GM19023 (cell line): ENCODE data around the gene PCSK4.
A peak's percentile ranks its signal among the peaks of the same experiment; 100 is the strongest.
"Not testable (repeated sequence)": the region's sequence is repeated elsewhere in the genome, so short reads cannot be mapped to it uniquely, and the experiment has no call there.

Source experiments
- ATAC-seq: cut with Tn5 transposase; IDR thresholded peaks from one replicate; pipeline ENCODE4 v1.9.1; 2021; ENCODE audit warnings: mild to moderate bottlenecking, moderate library complexity; ENCODE audit not compliant: unreplicated experiment

Gene PCSK4

GRCh38 chr19:1441677-1442438 is 48.3 kb downstream of the PCSK4 start:
- ATAC-seq: no peak

- ATAC-seq: no peak
Measured at GRCh38 chr19:1441022-1441426, 49.1 kb downstream of the PCSK4 start.

GRCh38 chr19:1440418-1440801 is 49.7 kb downstream of the PCSK4 start:
- ATAC-seq: no peak

- not testable (repeated sequence) for ATAC-seq
Measured at GRCh38 chr19:1439525-1440417, 50.4 kb downstream of the PCSK4 start.

- no peak for ATAC-seq
Measured at GRCh38 chr19:1438933-1439354, 51.2 kb downstream of the PCSK4 start.

DNA sequence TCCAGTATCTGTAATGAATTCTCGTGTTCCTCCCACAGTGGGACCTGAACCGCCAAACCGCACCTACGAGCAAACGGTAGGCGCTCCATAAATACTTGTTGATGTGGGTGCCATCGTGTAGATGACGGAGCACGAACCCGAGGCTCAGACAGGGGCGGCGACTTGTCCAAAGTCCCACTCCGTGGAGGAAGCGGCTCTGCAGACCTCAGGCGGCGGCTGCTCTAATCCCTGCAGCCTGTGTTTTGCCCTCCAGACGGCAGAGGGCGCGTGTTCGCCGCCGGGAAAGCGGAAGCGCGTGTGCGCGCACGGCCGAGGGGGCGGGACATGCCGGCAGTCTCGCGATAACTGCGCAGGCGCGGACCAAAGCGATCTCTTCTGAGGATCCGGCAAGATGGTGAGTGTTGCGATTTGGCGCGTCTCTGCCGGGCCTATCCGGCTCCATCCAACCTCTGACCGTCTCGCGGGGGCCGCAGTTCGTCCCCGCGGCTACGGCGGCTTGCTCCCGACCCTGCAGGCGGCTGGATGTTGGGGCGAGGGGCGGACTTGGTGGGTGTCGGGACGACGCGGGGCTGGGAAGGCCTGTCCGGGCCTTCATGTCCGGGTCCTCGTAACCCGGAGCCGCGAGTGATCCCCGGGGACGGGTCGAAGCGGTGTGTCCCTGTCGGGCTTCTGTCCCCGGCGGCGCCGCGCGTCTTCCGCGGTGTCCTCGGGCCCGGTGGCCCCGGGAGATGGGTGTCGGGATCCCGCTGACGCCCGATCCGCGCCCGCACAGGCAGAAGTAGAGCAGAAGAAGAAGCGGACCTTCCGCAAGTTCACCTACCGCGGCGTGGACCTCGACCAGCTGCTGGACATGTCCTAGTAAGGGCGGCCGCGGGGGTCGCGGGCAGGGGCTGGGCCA is 51.9 kb downstream of the PCSK4 start, which contains the start of gene RPS15:
Gene RPS15, plus strand, starts transcription at position 362 of the 898 bp plus-strand sequence. Its CDS starts 30 bp downstream, at position 392.
- ATAC-seq: peak; percentile 77

DNA sequence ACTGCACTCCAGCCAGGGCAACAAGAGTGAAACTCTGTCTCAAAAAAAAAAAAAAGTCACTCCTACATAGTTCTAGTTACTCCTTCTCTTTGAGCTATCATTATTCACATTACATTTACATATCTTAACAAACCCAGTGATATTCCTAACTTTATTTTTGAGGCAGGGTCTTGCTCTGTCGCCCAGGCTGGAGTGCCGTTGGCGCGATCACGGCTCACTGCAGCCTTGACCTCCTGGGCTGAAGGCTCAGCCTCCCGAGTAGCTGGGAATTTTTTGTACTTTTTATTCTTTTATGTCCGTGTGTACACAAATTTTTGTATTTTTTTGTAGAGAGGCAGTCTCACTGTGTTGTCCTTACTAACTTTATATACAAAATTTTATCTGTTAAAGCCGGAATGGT is 52.5 kb downstream of the PCSK4 start:
- no peak for ATAC-seq

- no peak for ATAC-seq
Measured at GRCh38 chr19:1435378-1435989, 54.7 kb downstream of the PCSK4 start.

DNA sequence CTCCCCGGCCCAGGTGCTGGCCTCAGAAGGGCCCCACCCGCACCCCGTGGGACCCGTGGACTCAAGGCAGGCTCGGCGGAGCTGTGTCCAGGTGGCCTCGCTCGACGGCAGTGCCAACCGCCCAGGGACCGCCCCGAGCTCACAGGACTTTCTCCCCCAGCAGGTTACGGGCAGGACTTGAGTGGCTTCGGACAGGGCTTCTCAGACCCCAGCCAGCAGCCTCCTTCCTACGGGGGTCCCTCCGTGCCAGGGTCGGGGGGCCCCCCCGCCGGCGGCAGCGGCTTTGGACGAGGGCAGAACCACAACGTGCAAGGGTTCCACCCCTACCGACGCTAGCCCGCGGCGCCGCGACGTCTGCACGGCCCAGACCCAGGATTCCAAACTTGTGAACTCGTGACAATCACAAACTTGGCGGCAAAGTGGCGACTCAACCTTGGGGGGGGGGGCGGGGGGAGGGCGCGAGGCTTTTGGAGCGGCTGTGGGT is 55.5 kb downstream of the PCSK4 start:
- no peak for ATAC-seq

- no peak for ATAC-seq
Measured at GRCh38 chr19:1434040-1434366, 56.1 kb downstream of the PCSK4 start.

DNA sequence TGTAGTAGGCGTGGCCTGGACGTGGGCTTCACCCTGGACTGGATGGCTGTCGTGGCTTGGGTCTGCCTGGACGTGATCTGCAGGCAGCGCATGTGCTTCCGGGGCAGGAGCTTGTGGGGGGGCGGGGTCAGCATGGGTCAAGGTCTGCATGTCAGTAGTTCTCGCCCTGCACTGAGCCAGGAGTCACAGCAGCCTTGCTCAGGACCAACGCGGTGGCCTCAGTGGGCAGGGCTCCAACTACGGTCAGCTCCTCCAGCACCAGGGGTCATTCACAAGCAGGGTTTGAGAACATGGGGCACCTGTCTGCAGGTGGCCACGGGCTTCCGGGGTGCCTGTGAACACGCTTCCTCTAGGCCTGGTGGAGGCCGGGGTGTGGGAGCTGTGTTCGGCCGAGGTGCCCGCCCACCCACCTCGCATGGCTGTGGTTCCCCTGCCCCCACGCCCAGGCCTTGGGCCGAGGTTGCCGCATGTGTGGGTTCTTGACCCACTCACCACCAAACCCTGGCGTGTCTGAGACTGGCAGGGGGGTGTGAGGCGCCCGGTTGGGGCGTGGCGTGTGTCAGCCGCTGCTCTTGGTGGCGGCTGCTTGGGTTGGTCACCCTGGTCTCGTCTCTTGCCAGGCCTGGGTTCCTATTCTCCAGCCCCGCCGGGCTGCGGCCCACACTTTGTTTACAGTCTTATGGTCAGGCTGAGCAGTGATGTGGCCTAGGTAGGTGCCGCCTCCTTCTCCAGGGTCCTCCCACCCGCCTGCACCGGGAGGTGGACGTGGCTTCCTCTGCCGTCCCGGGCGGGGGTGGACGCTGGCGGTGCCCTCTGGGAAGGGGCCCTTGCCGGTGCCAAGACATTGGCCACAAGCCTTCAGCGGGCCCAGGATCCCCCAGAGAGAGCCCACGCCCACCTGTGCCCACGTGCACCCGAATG is 56.8 kb downstream of the PCSK4 start:
- ATAC-seq: no peak

DNA sequence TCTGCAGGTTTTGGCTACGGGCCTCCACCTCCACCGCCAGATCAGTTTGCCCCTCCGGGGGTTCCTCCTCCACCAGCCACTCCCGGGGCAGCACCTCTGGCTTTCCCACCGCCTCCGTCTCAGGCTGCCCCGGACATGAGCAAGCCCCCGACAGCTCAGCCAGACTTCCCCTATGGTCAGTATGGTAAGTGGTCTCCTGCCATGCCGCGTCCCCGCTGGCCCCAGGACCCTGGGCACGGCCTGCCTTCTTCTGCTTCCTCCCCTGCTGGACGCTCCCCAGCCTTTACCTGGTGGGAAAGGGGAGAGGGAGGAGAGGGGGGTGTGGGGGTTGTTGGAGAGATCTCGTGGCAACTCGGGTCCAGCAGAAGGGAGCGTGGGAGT is 57.7 kb downstream of the PCSK4 start:
- ATAC-seq: no peak

- ATAC-seq: no peak
Measured at GRCh38 chr19:1431759-1432506, 58.2 kb downstream of the PCSK4 start.
